Upper lobe of right lung (tissue), 1 donor: ENCODE measurements around the gene CTNS. TPM values are rescaled to one million over a fixed set of nuclear protein-coding genes. Genes with fewer than 3 reads are reported as not detected.
A peak's percentile ranks its signal among the peaks of the same experiment; 100 is the strongest.

Source experiments
- ATAC-seq: fragments of 200-7000 bp; cut with Tn5 transposase; one replicate; pipeline ENCODE4 v1.9.1; 2020; ENCODE audit warnings: mild to moderate bottlenecking, moderate library complexity
- DNase-seq: peaks from one replicate; pipeline ENCODE4 v3.0.0-alpha.2; 2020
- H3K27ac ChIP-seq: fragments of 200-600 bp; one replicate; pipeline ENCODE4 v1.8.0; 2022
- H3K27me3 ChIP-seq: fragments of 200-600 bp; one replicate; pipeline ENCODE4 v1.8.0; 2022; ENCODE audit warnings: mild to moderate bottlenecking
- H3K36me3 ChIP-seq: fragments of 200-600 bp; one replicate; pipeline ENCODE4 v1.8.0; 2022
- H3K4me1 ChIP-seq: fragments of 200-600 bp; one replicate; pipeline ENCODE4 v1.8.0; 2022
- H3K4me3 ChIP-seq: fragments of 200-600 bp; one replicate; pipeline ENCODE4 v1.8.0; 2022; ENCODE audit warnings: mild to moderate bottlenecking
- H3K9me3 ChIP-seq: fragments of 200-600 bp; one replicate; pipeline ENCODE4 v1.8.0; 2022
- CTCF ChIP-seq: fragments of 200-600 bp; IDR thresholded peaks from one replicate; pipeline ENCODE4 v1.8.0; 2022; ENCODE audit warnings: antibody characterized with exemption
- intact Hi-C: fragments of 100-400 bp; cut with DNase I; formaldehyde crosslinking; loops from one replicate; pipeline ENCODE4 v1.11.0; 2022
- total RNA-seq: library from RNA; stranded (reverse); fragmentation: NEBNext Ultra II Directional; extraction: Animal tissue kit (Norgen Biotek cat#: 25700); gene quantifications from one replicate; pipeline ENCODE4 v1.2.1, GENCODE V29; 2021
- donor health status: DM: no; HTN: yes; CAD: no; lungs with severe emphysema.

Gene CTNS
- total RNA-seq, 1 donor from 2014 or later: 23.3 TPM

GRCh38 chr17:3678095-3678820 lies 41.7 kb downstream of the CTNS start:
- Histone ChIP-seq H3K27me3 (peaks cover 10% of the 10 kb centered on the region), H3K4me1 (no peaks in the 10 kb centered on the region), H3K9me3 (no peaks in the 10 kb centered on the region), H3K4me3 (no peak overlapping the region), H3K27ac (no peak overlapping the region), H3K36me3 (no peaks in the 10 kb centered on the region)
- ATAC-seq (no peak), DNase-seq (no peak)
- intact Hi-C loops: no loop called here
- no peak for TF ChIP-seq CTCF

- no peak for TF ChIP-seq CTCF
- no peaks in the 10 kb centered on the region for H3K4me1 ChIP-seq
- DNase-seq (no peak), ATAC-seq (peak; percentile 5)
- no peaks in the 10 kb centered on the region for H3K9me3 ChIP-seq
- no peaks in the 10 kb centered on the region for H3K36me3 ChIP-seq
- intact Hi-C loops: no loop called here
- peaks cover 14% of the 10 kb centered on the region for H3K27me3 ChIP-seq
- H3K27ac ChIP-seq: no peak overlapping the region
- H3K4me3 ChIP-seq: no peak overlapping the region
Observed at GRCh38 chr17:3678821-3679530, 42.4 kb downstream of the CTNS start.

GRCh38 chr17:3679531-3680126 lies 43.1 kb downstream of the CTNS start:
- DNase-seq: no peak
- TF ChIP-seq CTCF: no peak

GRCh38 chr17:3681057-3681456 lies 44.5 kb downstream of the CTNS start:
- no peak for ATAC-seq
- no peak for TF ChIP-seq CTCF

More at GRCh38 chr17:3679531-3680126, 43.1 kb downstream of the CTNS start:
- Histone ChIP-seq H3K27me3 (peaks cover 21% of the 10 kb centered on the region), H3K4me3 (no peak overlapping the region), H3K9me3 (no peaks in the 10 kb centered on the region), H3K27ac (no peak overlapping the region), H3K36me3 (no peaks in the 10 kb centered on the region), H3K4me1 (no peaks in the 10 kb centered on the region)
- peak; percentile 7 for ATAC-seq
- intact Hi-C loops: no loop called here

GRCh38 chr17:3681565-3681964 lies 45.0 kb downstream of the CTNS start:
- no peak overlapping the region for H3K27ac ChIP-seq
- H3K36me3 ChIP-seq: no peaks in the 10 kb centered on the region
- H3K4me1 ChIP-seq: no peaks in the 10 kb centered on the region
- no peak overlapping the region for H3K4me3 ChIP-seq
- no peak for TF ChIP-seq CTCF
- DNase-seq (no peak), ATAC-seq (no peak)
- intact Hi-C loops: no loop called here
- peaks cover 27% of the 10 kb centered on the region for H3K27me3 ChIP-seq
- H3K9me3 ChIP-seq: no peaks in the 10 kb centered on the region

More at GRCh38 chr17:3681057-3681456, 44.5 kb downstream of the CTNS start:
- H3K36me3 ChIP-seq: no peaks in the 10 kb centered on the region
- H3K4me3 ChIP-seq: no peak overlapping the region
- H3K9me3 ChIP-seq: no peaks in the 10 kb centered on the region
- H3K27me3 ChIP-seq: peaks cover 27% of the 10 kb centered on the region
- intact Hi-C loops: no loop called here
- DNase-seq: no peak
- H3K4me1 ChIP-seq: no peaks in the 10 kb centered on the region
- no peak overlapping the region for H3K27ac ChIP-seq
